HEK293T (cell line): ENCODE data around the gene ZCCHC7.
"Not testable (repeated sequence)": the region's sequence is repeated elsewhere in the genome, so short reads cannot be mapped to it uniquely, and the experiment has no call there.

Experiments used
- CTCF ChIA-PET: fragments of 350-600 bp; formaldehyde crosslinking; extraction: SDS; loops from one replicate; lab custom pipeline; 2021; ENCODE audit warnings: antibody characterized with exemption, inconsistent platforms; lab: Yijun Ruan, JAX
- POLR2A ChIA-PET: fragments of 350-600 bp; formaldehyde crosslinking; extraction: SDS; loops from one replicate; lab custom pipeline; 2020; ENCODE audit warnings: antibody characterized with exemption, inconsistent platforms; lab: Yijun Ruan, JAX
- DNase-seq: peaks from one replicate; pipeline ENCODE4 v3.0.0; 2012; ENCODE audit warnings: mixed read lengths; ENCODE audit errors: extremely low spot score
- ARNT ChIP-seq: fragments of 450-650 bp; IDR thresholded peaks from 2 replicates; pipeline ENCODE4 v1.6.1; 2017; ENCODE audit warnings: mild to moderate bottlenecking
- BHLHE40 ChIP-seq: fragments of 450-650 bp; IDR thresholded peaks from 2 replicates; pipeline ENCODE4 v1.6.1; 2016; ENCODE audit warnings: mild to moderate bottlenecking, moderate library complexity, borderline replicate concordance
- CTBP1 ChIP-seq: fragments of 450-650 bp; IDR thresholded peaks from 2 replicates; pipeline ENCODE4 v1.6.1; 2016; ENCODE audit warnings: borderline replicate concordance
- ELF4 ChIP-seq: fragments of 450-650 bp; IDR thresholded peaks from 2 replicates; pipeline ENCODE4 v1.6.1; 2017; ENCODE audit warnings: antibody characterized with exemption
- FOXA1 ChIP-seq: fragments of 450-650 bp; IDR thresholded peaks from 2 replicates; pipeline ENCODE4 v1.6.1; 2016; ENCODE audit warnings: mild to moderate bottlenecking
- FOXK2 ChIP-seq: fragments of 450-650 bp; IDR thresholded peaks from 2 replicates; pipeline ENCODE4 v1.6.1; 2016; ENCODE audit warnings: mild to moderate bottlenecking
- FOXM1 ChIP-seq: fragments of 450-650 bp; IDR thresholded peaks from 2 replicates; pipeline ENCODE4 v1.6.1; 2017; ENCODE audit warnings: mild to moderate bottlenecking, borderline replicate concordance
- HDGF ChIP-seq: fragments of 450-650 bp; IDR thresholded peaks from 2 replicates; pipeline ENCODE4 v1.6.1; 2017; ENCODE audit warnings: antibody characterized with exemption, borderline replicate concordance
- L3MBTL2 ChIP-seq: fragments of 450-650 bp; conservative IDR thresholded peaks from 2 replicates; pipeline ENCODE4 v1.6.1; 2016; ENCODE audit warnings: mild to moderate bottlenecking
- LEF1 ChIP-seq: fragments of 450-650 bp; IDR thresholded peaks from 2 replicates; pipeline ENCODE4 v1.6.1; 2017; ENCODE audit warnings: mild to moderate bottlenecking, borderline replicate concordance
- NFRKB ChIP-seq: fragments of 450-650 bp; IDR thresholded peaks from 2 replicates; pipeline ENCODE4 v1.6.1; 2016; ENCODE audit warnings: mild to moderate bottlenecking, moderate library complexity
- SP1 ChIP-seq: fragments of 450-650 bp; IDR thresholded peaks from 2 replicates; pipeline ENCODE4 v1.6.1; 2017
- SUZ12 ChIP-seq: fragments of 450-650 bp; IDR thresholded peaks from 2 replicates; pipeline ENCODE4 v1.6.1; 2016; ENCODE audit warnings: mild to moderate bottlenecking
- TARDBP ChIP-seq: fragments of 450-650 bp; IDR thresholded peaks from 2 replicates; pipeline ENCODE4 v1.6.1; 2016
- ZNF384 ChIP-seq: fragments of 450-650 bp; IDR thresholded peaks from 2 replicates; pipeline ENCODE4 v1.6.1; 2016
- TF ChIP-seq, protein P1 (sequence below): fragments of 450-650 bp; IDR thresholded peaks from 2 replicates; pipeline ENCODE4 v1.6.1; 2016

Gene ZCCHC7

DNA sequence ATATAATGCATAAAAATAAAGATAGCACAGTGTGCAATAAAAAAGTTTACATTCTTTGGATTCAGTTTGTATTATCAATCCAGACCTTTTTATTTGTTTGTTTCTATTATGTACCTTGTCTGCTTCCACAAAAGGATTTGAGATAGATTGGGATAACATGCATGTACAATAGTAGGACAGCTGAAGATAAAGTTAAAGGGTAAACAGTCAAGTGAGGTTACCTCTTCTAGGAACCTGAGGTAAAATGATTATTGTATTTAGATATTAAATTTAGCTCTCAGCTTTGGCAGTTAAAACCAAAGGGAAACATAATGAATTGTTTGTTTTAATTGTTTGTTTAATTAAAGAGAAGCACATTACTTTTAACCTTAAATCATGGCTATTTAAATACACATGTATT, 81.7 kb downstream of the ZCCHC7 start:
- TF ChIP-seq L3MBTL2 (no peak), FOXM1 (no peak), SUZ12 (no peak), BHLHE40 (no peak), ELF4 (no peak), ZNF384 (no peak), NFRKB (no peak), ARNT (no peak), TARDBP (no peak), FOXK2 (no peak), FOXA1 (no peak), CTBP1 (no peak)
- TF ChIP-seq, protein P1, sequence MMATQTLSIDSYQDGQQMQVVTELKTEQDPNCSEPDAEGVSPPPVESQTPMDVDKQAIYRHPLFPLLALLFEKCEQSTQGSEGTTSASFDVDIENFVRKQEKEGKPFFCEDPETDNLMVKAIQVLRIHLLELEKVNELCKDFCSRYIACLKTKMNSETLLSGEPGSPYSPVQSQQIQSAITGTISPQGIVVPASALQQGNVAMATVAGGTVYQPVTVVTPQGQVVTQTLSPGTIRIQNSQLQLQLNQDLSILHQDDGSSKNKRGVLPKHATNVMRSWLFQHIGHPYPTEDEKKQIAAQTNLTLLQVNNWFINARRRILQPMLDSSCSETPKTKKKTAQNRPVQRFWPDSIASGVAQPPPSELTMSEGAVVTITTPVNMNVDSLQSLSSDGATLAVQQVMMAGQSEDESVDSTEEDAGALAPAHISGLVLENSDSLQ, result no peak
- CTCF ChIA-PET, result no interaction called here
- POLR2A ChIA-PET, result no interaction called here
- no peak for DNase-seq

GRCh38 chr9:37203456-37203855, 83.1 kb downstream of the ZCCHC7 start:
- CTCF ChIA-PET, result interaction anchor here (0.6 kb wide), 1 partner anchor 116 kb away, joined by 3 read pairs; no protein-coding TSS in a partner anchor
- DNase-seq, POLR2A ChIA-PET: not testable (repeated sequence)

DNA sequence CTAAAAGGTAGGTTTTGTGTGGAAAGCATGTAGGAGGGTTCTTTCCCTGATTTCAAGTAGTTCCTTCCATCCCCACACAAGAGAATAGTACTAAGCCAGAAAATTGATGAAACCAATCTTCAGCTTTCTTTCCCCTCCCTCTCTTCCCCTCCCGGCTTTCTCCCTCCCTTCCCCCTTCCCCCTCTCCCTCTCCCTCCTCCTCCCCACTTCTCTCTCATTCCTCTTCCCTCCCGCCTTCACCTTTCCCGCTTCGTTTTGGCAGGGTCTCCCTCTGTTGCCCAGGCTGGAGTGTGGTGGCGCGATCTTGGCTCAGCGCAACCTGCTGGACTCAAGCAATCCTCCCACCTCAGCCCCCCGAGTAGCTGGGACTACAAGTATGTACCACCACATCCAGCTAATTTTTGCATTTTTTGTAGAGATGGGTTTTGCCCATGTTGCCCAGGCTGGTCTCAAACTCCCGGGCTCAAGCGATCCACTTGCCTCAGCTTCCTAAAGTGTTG, 85.8 kb downstream of the ZCCHC7 start:
- no peak for DNase-seq
- ChIA-PET POLR2A (no interaction called here), CTCF (no interaction called here)
- no peak for TF ChIP-seq LEF1

DNA sequence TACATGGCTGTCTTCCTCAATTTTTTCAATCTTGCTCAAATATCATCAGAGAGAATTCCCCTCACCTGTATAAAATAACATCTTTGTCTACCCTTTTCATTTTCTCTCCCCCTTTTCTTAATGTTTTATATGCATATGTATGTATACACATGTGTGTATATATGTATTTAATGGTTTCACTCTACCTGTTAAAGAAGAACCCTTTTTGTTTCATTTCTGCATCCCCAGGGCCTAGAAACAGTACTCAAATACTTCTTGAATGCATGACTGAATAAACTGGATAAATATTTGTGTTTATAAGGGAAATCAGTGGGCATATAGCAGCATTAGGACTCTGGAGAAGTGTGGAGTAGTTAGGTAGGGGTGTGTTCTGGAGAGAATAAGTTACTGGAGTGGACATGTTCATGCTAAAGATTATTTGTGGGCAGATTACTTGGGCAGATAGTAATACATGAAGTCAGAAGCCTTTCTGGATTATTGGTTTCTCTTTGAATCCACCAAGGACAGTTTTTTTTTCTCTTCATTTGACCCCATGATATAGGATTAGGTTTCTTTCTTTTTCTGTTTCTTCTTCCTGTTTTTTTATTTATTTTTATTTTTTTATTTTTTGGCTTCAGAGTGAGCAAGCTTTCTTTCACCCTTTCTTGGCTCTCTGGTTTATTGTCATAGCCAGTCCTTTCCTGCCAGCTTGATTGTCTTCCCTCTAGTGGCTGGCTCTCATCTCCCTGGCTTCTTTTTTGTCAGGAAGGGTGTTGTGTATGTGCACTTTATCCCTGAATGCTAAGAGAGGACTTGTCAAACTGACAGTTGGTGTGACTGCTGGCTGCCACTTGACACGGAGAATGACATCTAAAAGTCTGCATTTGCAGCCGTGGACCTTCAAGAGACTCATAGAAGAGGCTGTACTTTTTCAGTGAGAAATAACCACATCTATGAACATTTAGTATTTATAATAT, 89.3 kb downstream of the ZCCHC7 start:
- ChIA-PET CTCF (no interaction called here), POLR2A (no interaction called here)
- TF ChIP-seq HDGF (no peak), SUZ12 (no peak), ZNF384 (no peak), CTBP1 (no peak), FOXA1 (no peak), ARNT (no peak), L3MBTL2 (no peak), ELF4 (no peak), BHLHE40 (no peak)
- DNase-seq, result no peak

GRCh38 chr9:37210737-37211523, 90.6 kb downstream of the ZCCHC7 start:
- POLR2A ChIA-PET, result no interaction called here
- CTCF ChIA-PET, result no interaction called here
- TF ChIP-seq, protein P1, result no peak
- TF ChIP-seq ARNT (no peak), ELF4 (no peak), TARDBP (no peak), ZNF384 (no peak), FOXK2 (no peak), SP1 (no peak), SUZ12 (no peak), FOXA1 (no peak), BHLHE40 (no peak), HDGF (no peak), FOXM1 (no peak), LEF1 (no peak)
- DNase-seq, result no peak

DNA sequence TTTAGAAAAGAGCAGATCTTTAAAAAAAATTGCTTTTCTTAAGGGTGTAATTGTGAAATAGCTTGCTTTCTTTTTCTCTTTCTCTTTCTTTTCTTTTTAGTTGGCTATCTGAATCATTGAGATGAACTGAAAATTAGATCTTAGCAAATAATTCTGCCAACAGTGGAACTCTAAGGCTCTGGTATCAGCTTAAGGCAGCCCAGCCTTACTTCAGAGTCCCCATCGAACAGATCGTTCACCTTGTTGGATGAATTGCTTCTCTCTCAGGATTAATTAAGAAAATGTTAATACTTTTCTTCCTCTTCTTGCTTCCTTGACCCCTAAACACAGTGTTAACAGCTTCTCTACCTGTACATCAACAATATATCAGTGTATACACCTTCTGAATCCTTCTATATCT, 92.1 kb downstream of the ZCCHC7 start:
- ChIA-PET CTCF (no interaction called here), POLR2A (no interaction called here)
- no peak for DNase-seq
- TF ChIP-seq, protein P1, result no peak
- TF ChIP-seq FOXA1 (no peak), CTBP1 (no peak), TARDBP (no peak), FOXM1 (no peak), HDGF (no peak), BHLHE40 (no peak), LEF1 (no peak), ZNF384 (no peak), SP1 (no peak), ELF4 (no peak), ARNT (no peak), L3MBTL2 (no peak), SUZ12 (no peak)
